HG03378 (cell line): ENCODE measurements around the gene LCT.
"Not testable (repeated sequence)": the region's sequence is repeated elsewhere in the genome, so short reads cannot be mapped to it uniquely, and the experiment has no call there.

ENCODE experiments used
- ATAC-seq: cut with Tn5 transposase; IDR thresholded peaks from one replicate; pipeline ENCODE4 v1.9.1; 2021; ENCODE audit warnings: mild to moderate bottlenecking, moderate library complexity; ENCODE audit not compliant: unreplicated experiment

The LCT gene

DNA sequence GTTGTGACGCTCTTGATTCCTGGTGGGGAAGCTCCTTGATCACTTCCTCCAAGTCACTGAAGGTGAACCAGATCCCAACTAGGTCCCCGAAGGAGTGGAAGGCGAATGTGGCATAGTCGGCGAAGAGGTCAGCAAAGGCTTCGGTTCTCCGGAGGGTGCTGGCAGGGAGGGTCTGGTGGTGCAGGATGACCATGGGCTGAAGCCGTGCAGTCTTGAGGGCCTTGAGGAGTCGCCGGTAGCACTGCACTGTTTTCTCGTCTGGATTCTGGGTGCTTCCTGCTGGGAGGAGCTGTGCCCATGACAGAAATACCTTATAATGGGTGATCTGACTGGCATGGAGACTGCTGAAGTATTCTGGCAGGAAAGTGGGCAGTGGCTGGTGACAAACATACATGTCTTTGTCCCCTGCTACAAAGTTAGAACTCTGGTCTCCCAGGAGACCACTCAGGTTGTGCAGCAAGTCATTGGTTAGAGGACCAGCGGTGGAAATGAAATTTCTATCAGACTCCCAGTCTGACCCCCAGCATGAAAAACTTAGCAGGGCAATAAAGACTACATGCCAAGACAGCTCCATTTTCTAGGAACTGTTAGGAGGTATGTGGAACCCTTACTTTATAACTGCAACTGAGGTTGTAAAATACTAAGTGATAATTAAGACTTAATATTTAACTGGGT, at the start of gene LCT:
LCT (minus strand) TSS at position 589 of the 675 bp plus-strand sequence; CDS start at position 574, 15 bp downstream.
- no peak for ATAC-seq

- ATAC-seq: no peak
Measured at GRCh38 chr2:135885709-135886108, 48.7 kb upstream of the LCT start.

- ATAC-seq: no peak
Measured at GRCh38 chr2:135882415-135882814, 45.4 kb upstream of the LCT start.

DNA sequence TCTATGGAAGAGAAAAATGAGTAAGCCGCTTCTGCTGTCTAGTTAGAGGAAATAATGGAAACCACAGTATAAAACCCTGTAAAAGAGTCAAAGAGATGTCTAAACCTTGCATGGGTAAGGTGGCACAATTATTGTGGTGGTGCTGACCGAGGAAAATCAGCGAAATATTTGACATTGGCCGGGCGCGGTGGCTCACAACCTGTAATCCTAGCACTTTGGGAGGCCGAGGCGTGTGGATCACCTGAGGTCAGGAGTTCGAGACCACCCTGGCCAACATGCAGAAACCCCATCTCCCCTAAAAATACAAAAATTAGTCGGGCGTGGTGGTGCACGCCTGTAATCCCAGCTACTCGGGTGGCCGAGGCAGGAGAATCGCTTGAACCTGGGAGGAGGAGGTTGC, 39.8 kb upstream of the LCT start:
- not testable (repeated sequence) for ATAC-seq

- ATAC-seq: peak; percentile 82
Measured at GRCh38 chr2:135876066-135876711, 39.2 kb upstream of the LCT start, which contains the start of gene MCM6. Gene MCM6, minus strand, starts transcription at chr2:135876443. Its CDS starts 78 bp downstream, at chr2:135876365.

GRCh38 chr2:135875491-135876065, 38.6 kb upstream of the LCT start:
- ATAC-seq: peak; percentile 64

- ATAC-seq: no peak
Measured at GRCh38 chr2:135874777-135875365, 37.9 kb upstream of the LCT start.

DNA sequence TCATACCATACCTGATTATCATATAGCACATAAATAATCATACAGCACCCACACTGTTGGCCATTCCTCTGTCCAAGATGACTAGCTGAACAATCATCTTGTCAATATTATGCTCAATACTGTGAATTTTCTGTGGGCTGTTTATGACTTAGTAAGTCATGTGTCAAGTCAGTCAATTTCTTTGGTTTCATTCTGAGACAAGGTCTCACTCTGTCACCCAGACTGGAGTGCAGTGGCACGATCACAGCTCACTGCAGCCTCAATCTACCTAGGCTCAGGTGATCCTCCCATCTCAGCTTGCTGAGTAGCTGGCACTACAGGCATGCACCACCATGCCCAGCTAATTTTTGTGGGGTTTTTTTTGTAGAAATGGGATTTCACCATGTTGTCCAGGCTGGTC, 33.6 kb upstream of the LCT start:
- peak; percentile 71 for ATAC-seq

GRCh38 chr2:135863233-135863632, 26.2 kb upstream of the LCT start:
- ATAC-seq: no peak

DNA sequence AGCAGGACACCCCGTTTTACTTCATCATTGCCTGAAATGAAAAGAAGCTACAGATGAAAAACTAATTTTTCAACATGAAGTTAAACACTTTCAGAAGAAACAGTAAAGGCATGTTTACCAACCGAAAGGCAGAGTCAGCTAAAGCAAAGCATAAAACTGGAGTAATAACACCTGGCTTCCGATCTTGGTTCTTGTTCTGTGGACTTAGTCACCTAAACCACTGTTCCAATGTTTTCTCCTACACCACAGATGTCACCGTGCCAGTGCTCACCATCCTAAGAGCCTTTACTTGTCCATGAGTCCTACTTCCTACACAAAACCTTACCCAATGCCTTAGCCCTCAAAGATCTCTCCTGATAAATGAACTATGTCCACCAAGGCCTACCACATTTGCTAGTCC, 25.7 kb upstream of the LCT start:
- no peak for ATAC-seq

- ATAC-seq: no peak
Measured at GRCh38 chr2:135853401-135853800, 16.4 kb upstream of the LCT start.

GRCh38 chr2:135851858-135852257, 14.9 kb upstream of the LCT start:
- ATAC-seq: no peak

GRCh38 chr2:135850892-135851668, 14.1 kb upstream of the LCT start:
- no peak for ATAC-seq

DNA sequence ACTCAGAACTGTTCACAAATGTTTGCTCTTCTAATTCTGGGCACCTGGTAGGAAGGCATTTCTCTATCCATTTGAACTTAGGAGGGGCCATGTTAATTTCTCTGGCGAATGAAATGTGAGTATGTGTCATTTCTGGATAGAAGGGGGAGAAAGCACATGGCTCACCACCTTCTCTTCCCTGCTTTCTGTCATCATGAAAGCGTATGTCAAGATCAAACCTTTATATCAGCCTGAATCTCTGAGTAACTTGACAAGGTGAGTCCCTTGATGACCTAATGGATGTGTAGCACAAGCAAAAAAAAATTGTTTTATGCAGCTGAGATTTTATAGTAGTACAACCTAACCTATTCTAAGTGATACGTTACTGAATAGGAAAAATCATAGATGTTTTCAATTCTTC, 12.1 kb upstream of the LCT start:
- ATAC-seq: no peak

- ATAC-seq: no peak
Measured at GRCh38 chr2:135845997-135846396, 9.0 kb upstream of the LCT start.

DNA sequence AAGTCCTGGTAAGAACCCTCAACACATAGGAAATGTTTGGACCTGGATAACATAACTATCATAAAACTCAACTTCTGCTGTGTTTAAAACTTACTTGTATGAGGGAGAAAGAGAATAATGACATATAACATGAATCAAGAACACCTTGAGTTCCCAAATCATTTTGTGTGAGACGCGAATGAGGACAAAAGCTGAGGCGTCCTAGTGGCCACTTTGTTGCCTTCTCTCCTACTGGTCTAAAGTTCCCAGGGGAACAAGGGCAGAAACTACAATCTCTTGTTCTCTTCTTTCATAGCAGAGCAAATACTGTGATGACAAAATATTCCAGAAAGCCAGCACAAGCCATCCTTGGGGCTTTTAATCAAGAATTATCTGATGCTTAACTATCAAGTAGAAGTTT, 8.3 kb upstream of the LCT start:
- ATAC-seq: no peak

- ATAC-seq: no peak
Measured at GRCh38 chr2:135844301-135844895, 7.4 kb upstream of the LCT start.

GRCh38 chr2:135843671-135844070, 6.7 kb upstream of the LCT start:
- no peak for ATAC-seq

DNA sequence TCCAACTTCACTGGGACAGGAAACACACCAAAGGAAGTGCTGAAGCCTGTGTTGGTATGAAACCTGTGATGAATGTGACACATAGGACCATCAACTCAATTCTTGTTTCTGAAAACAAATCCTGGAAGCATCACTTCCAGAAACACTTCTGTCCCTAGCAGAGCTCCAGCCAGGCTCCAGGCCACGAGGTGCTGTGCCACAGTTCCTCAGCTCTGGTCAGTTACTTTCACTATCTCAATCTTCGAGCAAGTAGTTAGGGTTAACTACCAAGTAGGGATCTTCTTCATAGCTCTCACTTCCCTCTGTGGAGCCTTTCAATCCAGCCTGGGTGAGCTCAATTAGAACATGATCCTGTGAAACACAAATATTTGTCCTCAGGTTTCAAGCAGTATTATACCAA, 3.6 kb upstream of the LCT start:
- no peak for ATAC-seq

DNA sequence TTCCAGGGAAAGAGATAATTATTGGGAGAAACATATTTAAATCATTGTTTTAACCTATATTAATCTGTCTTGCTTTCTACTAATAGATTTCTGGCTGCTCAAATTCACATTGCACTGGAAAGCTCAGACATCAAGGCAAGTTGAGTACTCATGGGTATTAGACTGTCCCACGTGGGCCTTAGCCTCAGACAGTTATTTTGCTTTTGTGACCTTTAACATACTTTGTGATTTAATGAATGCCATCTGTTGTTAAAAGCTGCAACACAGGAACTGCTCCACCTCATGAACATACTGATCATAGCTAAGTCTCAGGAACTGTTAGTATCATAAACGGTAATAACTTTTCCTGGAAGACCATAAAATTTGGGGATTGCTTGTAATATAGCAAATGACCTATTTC, 2.7 kb upstream of the LCT start:
- no peak for ATAC-seq

DNA sequence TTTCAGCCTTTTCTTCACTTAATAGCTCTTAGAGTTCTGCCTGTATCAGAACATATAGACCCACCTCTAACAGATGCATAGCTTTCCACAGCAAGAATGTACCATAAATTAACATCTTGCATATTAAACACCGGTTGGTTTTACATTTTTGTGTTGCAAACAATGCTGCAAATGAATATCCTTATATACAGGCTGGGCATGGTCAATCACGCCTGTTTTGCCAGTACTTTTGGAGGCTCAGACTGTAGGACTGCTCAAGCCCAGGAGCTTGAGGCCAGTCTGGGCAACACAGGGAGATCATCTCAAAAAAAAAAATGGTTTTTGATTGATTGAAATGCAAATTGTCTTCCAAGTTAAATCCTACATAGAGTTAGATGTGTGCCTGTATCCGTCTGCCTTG, 1.5 kb upstream of the LCT start:
- ATAC-seq: no peak
